DOHH2 (cell line): ENCODE results near the gene NR1I3.

Experiments used
- H3F3A ChIP-seq: fragments of 200-600 bp; sonication (generic), shearing (Covaris generic); 2 replicates; pipeline ENCODE4 v1.6.0; 2016; ENCODE audit warnings: antibody characterized with exemption, mild to moderate bottlenecking; ENCODE audit not compliant: control insufficient read depth, insufficient read depth
- H3K27ac ChIP-seq: fragments of 200-600 bp; sonication (generic); 2 replicates; pipeline ENCODE4 v1.5.1; 2014; ENCODE audit warnings: low read depth, mild to moderate bottlenecking, low read length, moderate library complexity
- H3K27me3 ChIP-seq: fragments of 200-600 bp; sonication (generic); 2 replicates; pipeline ENCODE4 v1.6.1; 2014; ENCODE audit warnings: mild to moderate bottlenecking, low read length, mixed read lengths; ENCODE audit not compliant: control insufficient read depth
- H3K36me3 ChIP-seq: fragments of 200-600 bp; sonication (generic); 2 replicates; pipeline ENCODE4 v1.6.1; 2014; ENCODE audit warnings: mild to moderate bottlenecking, low read length, moderate library complexity, mixed read lengths; ENCODE audit not compliant: control insufficient read depth
- H3K4me1 ChIP-seq: fragments of 200-600 bp; sonication (generic); 2 replicates; pipeline ENCODE4 v1.6.1; 2014; ENCODE audit warnings: mild to moderate bottlenecking, low read length, mixed read lengths; ENCODE audit not compliant: control insufficient read depth
- H3K4me2 ChIP-seq: fragments of 200-600 bp; sonication (generic); 2 replicates; pipeline ENCODE4 v1.6.0; 2014; ENCODE audit warnings: mild to moderate bottlenecking, low read length, moderate library complexity
- H3K4me3 ChIP-seq: fragments of 200-600 bp; sonication (generic); 2 replicates; pipeline ENCODE4 v1.5.1; 2014; ENCODE audit warnings: mild to moderate bottlenecking, low read length, mixed read lengths
- H3K79me2 ChIP-seq: fragments of 200-600 bp; sonication (generic); 2 replicates; pipeline ENCODE4 v1.6.1; 2014; ENCODE audit warnings: mild to moderate bottlenecking, low read length, mixed read lengths; ENCODE audit not compliant: control insufficient read depth
- H3K9me2 ChIP-seq: fragments of 200-600 bp; sonication (generic); replicated peaks from 2 replicates; pipeline ENCODE4 v1.6.1; 2014; ENCODE audit warnings: mild to moderate bottlenecking, low read length, mixed read lengths; ENCODE audit not compliant: control insufficient read depth
- H3K9me3 ChIP-seq: fragments of 200-600 bp; sonication (generic); 2 replicates; pipeline ENCODE4 v1.6.1; 2014; ENCODE audit warnings: antibody characterized with exemption, low read length, mixed read lengths; ENCODE audit not compliant: control insufficient read depth, insufficient read depth
- H4K20me1 ChIP-seq: fragments of 200-600 bp; sonication (generic); 2 replicates; pipeline ENCODE4 v1.6.0; 2014; ENCODE audit warnings: low read depth, mild to moderate bottlenecking, antibody characterized with exemption, low read length, moderate library complexity; ENCODE audit not compliant: control insufficient read depth, insufficient read depth
- CTCF ChIP-seq: fragments of 200-600 bp; sonication (generic); IDR thresholded peaks from one replicate; pipeline ENCODE4 v1.5.1; 2014; ENCODE audit warnings: antibody characterized with exemption, mild to moderate bottlenecking, low read depth, low read length; ENCODE audit not compliant: poor library complexity, severe bottlenecking
- EZH2phosphoT487 ChIP-seq: fragments of 200-600 bp; sonication (generic); IDR thresholded peaks from 2 replicates; pipeline ENCODE4 v1.6.1; 2017; ENCODE audit warnings: borderline replicate concordance, mild to moderate bottlenecking, antibody characterized with exemption, low read length, moderate library complexity, mixed read lengths

NR1I3 gene

DNA sequence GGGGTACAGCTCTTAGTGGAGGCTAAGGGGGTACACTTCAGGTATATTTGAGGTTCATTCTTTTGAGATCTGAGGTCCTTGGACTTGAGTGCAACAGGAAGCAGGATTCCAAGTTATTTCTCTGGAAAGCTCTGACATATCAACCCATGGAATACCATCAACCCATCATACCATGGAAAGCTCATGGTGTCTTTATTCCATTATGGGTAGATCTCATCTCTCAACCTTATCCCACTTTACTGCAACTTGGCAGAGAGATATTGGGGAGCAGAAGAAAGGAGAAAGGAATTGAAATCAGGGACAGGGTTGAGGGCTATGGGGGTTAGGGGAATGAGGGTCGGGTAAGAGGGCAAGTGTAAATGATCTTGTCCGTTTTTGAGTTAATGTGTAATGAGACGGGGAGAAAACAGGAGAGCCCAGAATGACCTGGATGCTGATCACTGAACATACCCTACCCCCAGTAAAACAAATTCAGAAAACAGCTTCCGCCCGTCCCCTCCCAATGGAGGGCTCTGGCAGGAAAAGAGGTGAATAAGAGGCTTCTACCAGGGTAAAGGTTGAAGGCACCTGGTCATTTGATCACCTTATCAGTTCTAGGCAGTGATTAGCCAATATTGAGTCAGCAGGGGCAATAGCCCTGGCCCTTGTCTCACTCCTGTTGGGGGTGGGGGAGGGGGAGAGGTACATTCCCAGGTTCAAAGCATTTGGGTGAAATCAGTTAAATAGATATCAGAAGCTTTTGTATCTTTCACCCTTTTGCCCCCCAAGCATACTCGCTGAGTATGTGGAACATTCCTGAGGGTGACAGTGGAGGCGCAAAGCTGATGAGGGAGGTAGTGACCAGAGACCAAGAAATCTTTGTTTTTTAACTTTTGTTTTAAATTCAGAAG lies 14.0 kb downstream of the NR1I3 start:
- H3K9me3 ChIP-seq, result no peaks in the 10 kb centered on the region
- H3K4me3 ChIP-seq, result no peak overlapping the region
- no peaks in the 10 kb centered on the region for H3K27me3 ChIP-seq
- H3K79me2 ChIP-seq, result peaks cover 11% of the 10 kb centered on the region
- H3K4me1 ChIP-seq, result peaks cover 25% of the 10 kb centered on the region
- no peak for TF ChIP-seq CTCF
- TF ChIP-seq EZH2phosphoT487, result no peak
- H3K4me2 ChIP-seq, result no peak overlapping the region
- no peaks in the 10 kb centered on the region for H3F3A ChIP-seq
- peaks cover 13% of the 10 kb centered on the region for H3K36me3 ChIP-seq
- no peak overlapping the region for H3K27ac ChIP-seq
- no peaks in the 10 kb centered on the region for H4K20me1 ChIP-seq
- no peaks in the 10 kb centered on the region for H3K9me2 ChIP-seq

GRCh38 chr1:161222175-161223019 lies 15.6 kb downstream of the NR1I3 start:
- no peaks in the 10 kb centered on the region for H3K9me3 ChIP-seq
- H3K79me2 ChIP-seq, result peaks cover 11% of the 10 kb centered on the region
- H4K20me1 ChIP-seq, result no peaks in the 10 kb centered on the region
- no peaks in the 10 kb centered on the region for H3K27me3 ChIP-seq
- TF ChIP-seq CTCF (no peak), EZH2phosphoT487 (no peak)
- no peak overlapping the region for H3K4me3 ChIP-seq
- no peaks in the 10 kb centered on the region for H3F3A ChIP-seq
- H3K4me1 ChIP-seq, result peaks cover 33% of the 10 kb centered on the region
- no peak overlapping the region for H3K4me2 ChIP-seq
- H3K9me2 ChIP-seq, result no peaks in the 10 kb centered on the region
- no peaks in the 10 kb centered on the region for H3K36me3 ChIP-seq
- H3K27ac ChIP-seq, result no peak overlapping the region

DNA sequence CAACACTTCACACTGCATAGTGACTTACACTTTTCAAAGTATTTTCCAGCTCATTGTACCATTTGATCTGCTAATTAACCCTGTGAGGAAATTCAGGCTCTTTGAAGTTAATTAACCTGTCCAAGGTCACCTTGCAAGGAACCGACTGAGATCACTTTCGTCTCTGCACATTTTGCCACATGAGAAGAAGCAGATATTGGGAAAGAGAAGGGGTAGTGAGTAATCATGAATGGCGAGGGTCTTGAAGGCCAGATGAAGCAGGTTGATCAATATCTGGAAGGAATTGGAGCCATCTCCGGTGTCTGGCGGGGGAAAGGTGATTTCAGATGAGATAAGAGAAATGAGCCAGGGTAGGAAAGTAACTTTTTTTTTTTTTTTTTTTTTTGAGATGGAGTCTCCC lies 18.0 kb downstream of the NR1I3 start:
- Histone ChIP-seq H3F3A (peaks cover 3% of the 10 kb centered on the region), H3K27me3 (no peaks in the 10 kb centered on the region), H3K9me2 (no peaks in the 10 kb centered on the region), H3K79me2 (no peaks in the 10 kb centered on the region), H4K20me1 (no peaks in the 10 kb centered on the region), H3K4me1 (peaks cover 29% of the 10 kb centered on the region), H3K36me3 (no peaks in the 10 kb centered on the region; the same call in 1 of the 2 replicates), H3K27ac (no peak overlapping the region), H3K9me3 (no peaks in the 10 kb centered on the region), H3K4me3 (no peak overlapping the region), H3K4me2 (no peak overlapping the region)
- TF ChIP-seq CTCF (no peak), EZH2phosphoT487 (no peak)
